ENCODE data around the gene PKN1.
"Not testable (repeated sequence)": the region's sequence is repeated elsewhere in the genome, so short reads cannot be mapped to it uniquely, and the experiment has no call there.

PKN1 gene

GRCh38 chr19:14487370-14488125 is 54.4 kb downstream of the PKN1 start:
- no peak for DNase-seq

- no peak for DNase-seq
These were observed 59.7 kb downstream of the PKN1 start for GRCh38 chr19:14492756-14493337.

GRCh38 chr19:14494411-14494810 is 61.3 kb downstream of the PKN1 start:
- no peak for DNase-seq

- DNase-seq: no peak
These were observed 62.0 kb downstream of the PKN1 start for GRCh38 chr19:14494910-14495671.

- no peak for DNase-seq
These were observed 62.5 kb downstream of the PKN1 start for GRCh38 chr19:14495672-14496028.

- peak; percentile 66 to 80 (median 76) for DNase-seq
These were observed 63.1 kb downstream of the PKN1 start, which contains the start of gene GIPC1 for GRCh38 chr19:14496029-14496833. Gene GIPC1, minus strand, starts transcription at chr19:14496127. Its CDS starts 13,151 bp downstream, at chr19:14482976.

- no peak for DNase-seq
These were observed 63.7 kb downstream of the PKN1 start for GRCh38 chr19:14496834-14497227.

GRCh38 chr19:14497228-14497921 is 64.3 kb downstream of the PKN1 start:
- DNase-seq: no peak

- DNase-seq: no peak
These were observed 69.4 kb downstream of the PKN1 start for GRCh38 chr19:14502334-14503092.

GRCh38 chr19:14503285-14503684 is 70.2 kb downstream of the PKN1 start:
- no peak for DNase-seq

GRCh38 chr19:14504575-14504974 is 71.5 kb downstream of the PKN1 start:
- DNase-seq: not testable (repeated sequence)

GRCh38 chr19:14505488-14506239 is 72.6 kb downstream of the PKN1 start:
- peak; percentile 39 to 66 (median 59) for DNase-seq

- DNase-seq: no peak
These were observed 74.8 kb downstream of the PKN1 start for GRCh38 chr19:14507704-14508542.

- no peak for DNase-seq
These were observed 77.5 kb downstream of the PKN1 start for GRCh38 chr19:14510311-14511228.

- no peak for DNase-seq
These were observed 78.1 kb downstream of the PKN1 start for GRCh38 chr19:14511229-14511593.

- no peak for DNase-seq
These were observed 79.4 kb downstream of the PKN1 start for GRCh38 chr19:14512406-14512961.

- DNase-seq: no peak
These were observed 81.2 kb downstream of the PKN1 start for GRCh38 chr19:14514215-14514863.

Data from T-helper 1 cell (primary cell).